ENCODE data around the gene RUFY3. TPM values are rescaled to one million over a fixed set of nuclear protein-coding genes. Genes with fewer than 3 reads are reported as not detected.

Gene RUFY3
- total RNA-seq, 1 donor from 2014 or later: 35.6 TPM

GRCh38 chr4:70831293-70831692 lies 109.5 kb downstream of the RUFY3 start:
- no peak overlapping the region for H3K4me3 ChIP-seq (ENCODE audit: low read depth, low read length)
- H3K36me3 ChIP-seq (ENCODE audit: control insufficient read depth, insufficient read depth, low read length): no peaks in the 10 kb centered on the region
- H3K27me3 ChIP-seq (ENCODE audit: control insufficient read depth, insufficient read depth, low read length): no peaks in the 10 kb centered on the region
- DNase-seq (ENCODE audit: low read depth): no peak
- no peak for TF ChIP-seq CTCF (IDR thresholded peaks at IDR 0.05; ENCODE audit: insufficient read depth, low read length, poor library complexity, severe bottlenecking)

GRCh38 chr4:70833675-70834074 lies 111.9 kb downstream of the RUFY3 start:
- DNase-seq (ENCODE audit: low read depth): no peak
- no peak for TF ChIP-seq CTCF (IDR thresholded peaks at IDR 0.05; ENCODE audit: insufficient read depth, low read length, poor library complexity, severe bottlenecking)
- no peaks in the 10 kb centered on the region for H3K36me3 ChIP-seq (ENCODE audit: control insufficient read depth, insufficient read depth, low read length)

GRCh38 chr4:70836081-70836480 lies 114.3 kb downstream of the RUFY3 start:
- no peak for TF ChIP-seq CTCF (IDR thresholded peaks at IDR 0.05; ENCODE audit: insufficient read depth, low read length, poor library complexity, severe bottlenecking)
- Histone ChIP-seq H3K4me3 (ENCODE audit: low read depth, low read length) (no peak overlapping the region), H3K36me3 (ENCODE audit: control insufficient read depth, insufficient read depth, low read length) (no peaks in the 10 kb centered on the region), H3K27me3 (ENCODE audit: control insufficient read depth, insufficient read depth, low read length) (no peaks in the 10 kb centered on the region)
- DNase-seq (ENCODE audit: low read depth): no peak

More at GRCh38 chr4:70833675-70834074, 111.9 kb downstream of the RUFY3 start:
- H3K4me3 ChIP-seq (ENCODE audit: low read depth, low read length): no peak overlapping the region
- H3K27me3 ChIP-seq (ENCODE audit: control insufficient read depth, insufficient read depth, low read length): no peaks in the 10 kb centered on the region

- TF ChIP-seq CTCF (IDR thresholded peaks at IDR 0.05; ENCODE audit: insufficient read depth, low read length, poor library complexity, severe bottlenecking): no peak
- H3K4me3 ChIP-seq (ENCODE audit: low read depth, low read length): peak overlapping the region; percentile 96
- no peaks in the 10 kb centered on the region for H3K36me3 ChIP-seq (ENCODE audit: control insufficient read depth, insufficient read depth, low read length)
- DNase-seq (ENCODE audit: low read depth): no peak
- no peaks in the 10 kb centered on the region for H3K27me3 ChIP-seq (ENCODE audit: control insufficient read depth, insufficient read depth, low read length)
Measured at GRCh38 chr4:70838204-70838603, 116.4 kb downstream of the RUFY3 start.

- Histone ChIP-seq H3K36me3 (ENCODE audit: control insufficient read depth, insufficient read depth, low read length) (no peaks in the 10 kb centered on the region), H3K27me3 (ENCODE audit: control insufficient read depth, insufficient read depth, low read length) (no peaks in the 10 kb centered on the region), H3K4me3 (ENCODE audit: low read depth, low read length) (peak overlapping the region; percentile 96)
- peak; percentile 10 for DNase-seq (ENCODE audit: low read depth)
- TF ChIP-seq CTCF (IDR thresholded peaks at IDR 0.05; ENCODE audit: insufficient read depth, low read length, poor library complexity, severe bottlenecking): no peak
Measured at GRCh38 chr4:70838666-70839588, 117.2 kb downstream of the RUFY3 start.

Measured in kidney epithelial cell (primary cell).